ENCODE measurements around the gene ARID3C.

Gene ARID3C

DNA sequence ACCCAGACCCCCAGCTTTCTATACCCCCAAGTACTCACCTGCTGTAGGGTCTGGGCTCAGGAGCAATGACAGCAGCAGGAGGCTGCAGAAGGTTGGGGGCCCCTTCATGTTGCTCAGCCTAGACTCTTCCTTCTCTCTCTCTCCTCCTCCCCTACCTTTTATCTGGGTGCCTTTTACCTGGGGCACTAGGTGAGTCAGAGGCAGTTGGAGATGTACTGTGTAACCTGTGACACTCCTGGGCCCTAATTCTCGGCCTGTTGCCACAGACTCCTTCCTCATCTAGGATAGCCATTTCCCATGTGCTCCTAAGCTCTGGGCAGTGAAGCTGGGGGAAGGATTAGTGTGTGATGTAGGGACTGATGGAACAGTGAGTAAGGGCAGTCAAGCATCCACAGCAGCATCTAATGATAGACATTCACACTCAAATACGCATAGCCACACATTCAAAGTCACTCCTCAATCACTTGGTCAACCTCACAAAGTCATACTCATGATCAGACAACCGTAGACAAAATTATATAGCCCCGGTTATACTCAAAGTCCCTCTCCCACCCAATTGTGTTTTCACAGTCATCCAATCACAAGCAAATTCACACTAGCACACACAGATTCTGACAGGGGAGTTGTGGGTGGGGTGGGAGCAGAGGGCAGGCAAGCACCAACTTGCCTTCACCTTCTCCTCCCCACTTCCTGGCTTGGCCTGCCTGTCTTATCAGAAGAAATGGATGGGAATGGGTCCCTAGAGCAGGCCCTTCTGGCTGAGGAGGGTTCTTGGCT is 33.8 kb upstream of the ARID3C start, which contains the start of gene CCL27 (continued):
- TF ChIP-seq, protein P1, sequence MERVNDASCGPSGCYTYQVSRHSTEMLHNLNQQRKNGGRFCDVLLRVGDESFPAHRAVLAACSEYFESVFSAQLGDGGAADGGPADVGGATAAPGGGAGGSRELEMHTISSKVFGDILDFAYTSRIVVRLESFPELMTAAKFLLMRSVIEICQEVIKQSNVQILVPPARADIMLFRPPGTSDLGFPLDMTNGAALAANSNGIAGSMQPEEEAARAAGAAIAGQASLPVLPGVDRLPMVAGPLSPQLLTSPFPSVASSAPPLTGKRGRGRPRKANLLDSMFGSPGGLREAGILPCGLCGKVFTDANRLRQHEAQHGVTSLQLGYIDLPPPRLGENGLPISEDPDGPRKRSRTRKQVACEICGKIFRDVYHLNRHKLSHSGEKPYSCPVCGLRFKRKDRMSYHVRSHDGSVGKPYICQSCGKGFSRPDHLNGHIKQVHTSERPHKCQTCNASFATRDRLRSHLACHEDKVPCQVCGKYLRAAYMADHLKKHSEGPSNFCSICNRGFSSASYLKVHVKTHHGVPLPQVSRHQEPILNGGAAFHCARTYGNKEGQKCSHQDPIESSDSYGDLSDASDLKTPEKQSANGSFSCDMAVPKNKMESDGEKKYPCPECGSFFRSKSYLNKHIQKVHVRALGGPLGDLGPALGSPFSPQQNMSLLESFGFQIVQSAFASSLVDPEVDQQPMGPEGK (CRISPR knock-in tag; IDR thresholded peaks at IDR 0.05; ENCODE audit: borderline replicate concordance): no peak
- TF ChIP-seq, protein P2, sequence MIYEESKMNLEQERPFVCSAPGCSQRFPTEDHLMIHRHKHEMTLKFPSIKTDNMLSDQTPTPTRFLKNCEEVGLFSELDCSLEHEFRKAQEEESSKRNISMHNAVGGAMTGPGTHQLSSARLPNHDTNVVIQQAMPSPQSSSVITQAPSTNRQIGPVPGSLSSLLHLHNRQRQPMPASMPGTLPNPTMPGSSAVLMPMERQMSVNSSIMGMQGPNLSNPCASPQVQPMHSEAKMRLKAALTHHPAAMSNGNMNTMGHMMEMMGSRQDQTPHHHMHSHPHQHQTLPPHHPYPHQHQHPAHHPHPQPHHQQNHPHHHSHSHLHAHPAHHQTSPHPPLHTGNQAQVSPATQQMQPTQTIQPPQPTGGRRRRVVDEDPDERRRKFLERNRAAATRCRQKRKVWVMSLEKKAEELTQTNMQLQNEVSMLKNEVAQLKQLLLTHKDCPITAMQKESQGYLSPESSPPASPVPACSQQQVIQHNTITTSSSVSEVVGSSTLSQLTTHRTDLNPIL (CRISPR knock-in tag; IDR thresholded peaks at IDR 0.05; ENCODE audit: low read depth): no peak
- no peak for TF ChIP-seq ZFP3 (CRISPR knock-in tag; IDR thresholded peaks at IDR 0.05)

GRCh38 chr9:34659592-34660253 is 30.9 kb upstream of the ARID3C start:
- TF ChIP-seq TSHZ2 (CRISPR knock-in tag; IDR thresholded peaks at IDR 0.05) (no peak), ZNF565 (CRISPR knock-in tag; conservative IDR thresholded peaks at IDR 0.05; ENCODE audit: low read depth) (no peak), OSR1 (CRISPR knock-in tag; IDR thresholded peaks at IDR 0.05) (no peak), ISL1 (CRISPR knock-in tag; IDR thresholded peaks at IDR 0.05) (no peak), ZC3H10 (CRISPR knock-in tag; IDR thresholded peaks at IDR 0.05) (no peak), TCF4 (CRISPR knock-in tag; IDR thresholded peaks at IDR 0.05; ENCODE audit: borderline replicate concordance) (no peak), ZNF8 (CRISPR knock-in tag; IDR thresholded peaks at IDR 0.05) (no peak), PPARA (CRISPR knock-in tag; IDR thresholded peaks at IDR 0.05; ENCODE audit: borderline replicate concordance) (no peak), ARNTL (CRISPR knock-in tag; IDR thresholded peaks at IDR 0.05; ENCODE audit: borderline replicate concordance, low read depth) (no peak), ZNF70 (CRISPR knock-in tag; IDR thresholded peaks at IDR 0.05) (no peak), SNAI2 (CRISPR knock-in tag; IDR thresholded peaks at IDR 0.05) (no peak)
- no peak for ATAC-seq

- TF ChIP-seq ZNF565 (CRISPR knock-in tag; conservative IDR thresholded peaks at IDR 0.05; ENCODE audit: low read depth) (no peak), ZFP30 (CRISPR knock-in tag; IDR thresholded peaks at IDR 0.05) (no peak), POU6F1 (CRISPR knock-in tag; IDR thresholded peaks at IDR 0.05; ENCODE audit: borderline replicate concordance, low read depth) (no peak), TSHZ2 (CRISPR knock-in tag; IDR thresholded peaks at IDR 0.05) (no peak), TOX (CRISPR knock-in tag; IDR thresholded peaks at IDR 0.05; ENCODE audit: borderline replicate concordance) (no peak), ESRRG (CRISPR knock-in tag; IDR thresholded peaks at IDR 0.05) (no peak), ZFP3 (CRISPR knock-in tag; IDR thresholded peaks at IDR 0.05) (no peak), ISL1 (CRISPR knock-in tag; IDR thresholded peaks at IDR 0.05) (no peak), ZC3H10 (CRISPR knock-in tag; IDR thresholded peaks at IDR 0.05) (no peak)
- TF ChIP-seq, protein P1 (CRISPR knock-in tag; IDR thresholded peaks at IDR 0.05; ENCODE audit: borderline replicate concordance): no peak
- no peak for ATAC-seq
Measured at GRCh38 chr9:34658461-34658860, 29.6 kb upstream of the ARID3C start.

Measured in SK-N-SH treated with all-trans-retinoic acid at 6 μM for 48 hours (cell line).